Suprapubic skin (tissue), 4 donors: ENCODE data around the gene C2orf80.

Experiments used
- EP300 ChIP-seq: sonication (generic); formaldehyde crosslinking; IDR thresholded peaks from one replicate; pipeline ENCODE4 v1.6.1; 2017; ENCODE audit warnings: antibody characterized with exemption
- POLR2A ChIP-seq, 2 donors: fragments of 450-650 bp; IDR thresholded peaks; one replicate each; pipeline ENCODE4 v1.6.1; 2017; ENCODE audit warnings: antibody characterized with exemption in 2 of 2, mild to moderate bottlenecking in 2 of 2, moderate library complexity in 2 of 2
- POLR2AphosphoS5 ChIP-seq, 3 donors: sonication (generic); formaldehyde crosslinking; IDR thresholded peaks; one replicate each; pipeline ENCODE4 v1.6.1; 2017; ENCODE audit warnings: antibody characterized with exemption in 3 of 3
- TF ChIP-seq, protein P1 (sequence below), 2 donors: fragments of 200-600 bp in 1 of 2; fragments of 450-650 bp in 1 of 2; sonication (generic) in 1 of 2; IDR thresholded peaks; one replicate each; pipeline ENCODE4 v1.5.1; 2016 to 2019; ENCODE audit warnings: antibody characterized with exemption in 2 of 2, mild to moderate bottlenecking in 1 of 2, moderate library complexity in 1 of 2

DNA sequence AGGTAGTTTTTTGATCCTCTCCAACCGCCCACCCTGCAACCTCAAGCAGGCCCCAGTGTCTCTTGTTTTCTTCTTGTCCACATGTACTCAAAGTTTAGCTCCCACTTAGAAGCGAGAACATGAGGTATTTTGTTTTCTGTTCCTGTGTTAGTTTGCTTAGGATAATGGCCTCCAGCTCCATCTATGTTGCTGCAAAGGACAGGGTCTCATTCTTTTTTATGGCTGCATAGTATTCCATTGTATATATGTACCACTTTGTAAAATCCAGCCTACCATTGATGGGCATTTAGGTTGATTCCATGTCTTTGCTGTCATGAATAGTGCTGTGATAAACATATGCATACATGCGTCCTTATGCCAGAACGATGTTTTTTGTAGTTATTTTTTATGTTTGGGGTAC lies 62.7 kb downstream of the C2orf80 start:
- TF ChIP-seq, protein P1, sequence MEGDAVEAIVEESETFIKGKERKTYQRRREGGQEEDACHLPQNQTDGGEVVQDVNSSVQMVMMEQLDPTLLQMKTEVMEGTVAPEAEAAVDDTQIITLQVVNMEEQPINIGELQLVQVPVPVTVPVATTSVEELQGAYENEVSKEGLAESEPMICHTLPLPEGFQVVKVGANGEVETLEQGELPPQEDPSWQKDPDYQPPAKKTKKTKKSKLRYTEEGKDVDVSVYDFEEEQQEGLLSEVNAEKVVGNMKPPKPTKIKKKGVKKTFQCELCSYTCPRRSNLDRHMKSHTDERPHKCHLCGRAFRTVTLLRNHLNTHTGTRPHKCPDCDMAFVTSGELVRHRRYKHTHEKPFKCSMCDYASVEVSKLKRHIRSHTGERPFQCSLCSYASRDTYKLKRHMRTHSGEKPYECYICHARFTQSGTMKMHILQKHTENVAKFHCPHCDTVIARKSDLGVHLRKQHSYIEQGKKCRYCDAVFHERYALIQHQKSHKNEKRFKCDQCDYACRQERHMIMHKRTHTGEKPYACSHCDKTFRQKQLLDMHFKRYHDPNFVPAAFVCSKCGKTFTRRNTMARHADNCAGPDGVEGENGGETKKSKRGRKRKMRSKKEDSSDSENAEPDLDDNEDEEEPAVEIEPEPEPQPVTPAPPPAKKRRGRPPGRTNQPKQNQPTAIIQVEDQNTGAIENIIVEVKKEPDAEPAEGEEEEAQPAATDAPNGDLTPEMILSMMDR (IDR thresholded peaks at IDR 0.05): no peak
- TF ChIP-seq POLR2A (IDR thresholded peaks at IDR 0.05) (no peak), EP300 (no peak), POLR2AphosphoS5 (IDR thresholded peaks at IDR 0.05) (no peak)
